H1 (cell line): ENCODE results near the gene DHX36. TPM values are rescaled to one million over a fixed set of nuclear protein-coding genes. Genes with fewer than 3 reads are reported as not detected.

Source experiments
- CTCF ChIA-PET: fragments of 300-600 bp; sonication (Branson Sonifier 250); formaldehyde crosslinking; loops from one replicate; lab custom pipeline; 2021; ENCODE audit not compliant: partially characterized antibody; lab: Charles Lee
- POLR2A ChIA-PET: fragments of 300-600 bp; sonication (Branson Sonifier 250); formaldehyde crosslinking; loops from one replicate; lab custom pipeline; 2021; ENCODE audit warnings: inconsistent platforms; ENCODE audit not compliant: partially characterized antibody; lab: Charles Lee
- DNase-seq, 2 experiments: peaks; one replicate each; pipeline versions ENCODE4 v3.0.0 to v3.0.0-alpha.2; 2010 to 2022; ENCODE audit warnings: low spot score in 2 of 2, low read depth in 1 of 2, mixed read lengths in 1 of 2
- FAIRE-seq: peaks from 2 replicates; lab custom pipeline; 2011; peaks lifted over from hg19 to GRCh38; lab: Jason Lieb, UNC
- H2AFZ ChIP-seq: 2 replicates; pipeline ENCODE4 v1.8.1; 2012; ENCODE audit warnings: low read length, inconsistent platforms
- H2AK5ac ChIP-seq: 2 replicates; pipeline ENCODE4 v1.6.1; 2013; ENCODE audit warnings: low read depth, low read length
- H2BK120ac ChIP-seq: replicated peaks from 2 replicates; pipeline ENCODE3; 2013; ENCODE audit warnings: low read depth, low read length, inconsistent platforms
- H2BK12ac ChIP-seq: 2 replicates; pipeline ENCODE4 v1.6.1; 2013; ENCODE audit warnings: low read depth, low read length
- H2BK15ac ChIP-seq: 2 replicates; pipeline ENCODE4 v1.6.1; 2013; ENCODE audit warnings: low read length
- H2BK20ac ChIP-seq: 2 replicates; pipeline ENCODE4 v1.6.1; 2013; ENCODE audit warnings: low read length
- H2BK5ac ChIP-seq: 2 replicates; pipeline ENCODE4 v1.6.1; 2013; ENCODE audit warnings: low read depth, low read length
- H3K14ac ChIP-seq: 2 replicates; pipeline ENCODE4 v1.6.1; 2013; ENCODE audit warnings: inconsistent platforms; ENCODE audit not compliant: insufficient read length
- H3K18ac ChIP-seq: 2 replicates; pipeline ENCODE4 v1.6.1; 2013; ENCODE audit warnings: low read length; ENCODE audit errors: extremely low read depth
- H3K23ac ChIP-seq: 2 replicates; pipeline ENCODE4 v1.6.1; 2013; ENCODE audit warnings: inconsistent platforms; ENCODE audit not compliant: insufficient read length
- H3K23me2 ChIP-seq: 2 replicates; pipeline ENCODE4 v1.6.1; 2013; ENCODE audit warnings: low read depth, low read length
- H3K27ac ChIP-seq: 2 replicates; pipeline ENCODE4 v1.6.1; 2011; ENCODE audit warnings: low read depth, low read length, inconsistent platforms
- H3K27me3 ChIP-seq, 4 experiments: replicated peaks in 1 of 4; 1 replicate in 1 of 4; 2 replicates in 3 of 4; pipeline versions ENCODE4 v1.6.1 to v1.8.1; 2011 to 2013; ENCODE audit warnings: low read length in 3 of 4, mild to moderate bottlenecking in 3 of 4, inconsistent platforms in 2 of 4, mixed read lengths in 2 of 4, moderate library complexity in 1 of 4; ENCODE audit not compliant: control insufficient read depth in 3 of 4, insufficient read depth in 3 of 4; ENCODE audit errors: extremely low read depth in 1 of 4
- H3K36me3 ChIP-seq, 4 experiments: 2 replicates each; pipeline versions ENCODE4 v1.6.1 to v1.8.1; 2011 to 2013; ENCODE audit warnings: mild to moderate bottlenecking in 4 of 4, low read length in 3 of 4, moderate library complexity in 2 of 4, control low read depth in 1 of 4, inconsistent platforms in 1 of 4; ENCODE audit not compliant: insufficient read depth in 4 of 4, control insufficient read depth in 2 of 4
- H3K4ac ChIP-seq: replicated peaks from 2 replicates; pipeline ENCODE3; 2013; ENCODE audit warnings: low read length, low read depth, mixed read lengths, inconsistent platforms; ENCODE audit not compliant: insufficient read length
- H3K4me1 ChIP-seq, 4 experiments: replicated peaks in 1 of 4; 1 replicate in 1 of 4; 2 replicates in 3 of 4; pipeline versions ENCODE4 v1.6.1 to v1.8.1; 2011 to 2013; ENCODE audit warnings: low read length in 3 of 4, inconsistent platforms in 2 of 4, mixed read lengths in 1 of 4; ENCODE audit not compliant: insufficient read depth in 4 of 4, control insufficient read depth in 3 of 4
- H3K4me2 ChIP-seq, 2 experiments: 2 replicates each; pipeline versions ENCODE4 v1.6.1 to v1.8.1; 2011 to 2013; ENCODE audit warnings: low read depth in 2 of 2, low read length in 2 of 2, control low read depth in 1 of 2, inconsistent platforms in 1 of 2, mild to moderate bottlenecking in 1 of 2; ENCODE audit not compliant: insufficient read depth in 1 of 2
- H3K4me3 ChIP-seq, 4 experiments: fragments of 200-600, 300-600 bp in 1 of 4; sonication (generic), shearing (Covaris generic), sonication (Bioruptor Twin) in 1 of 4; 2 replicates each; pipeline versions ENCODE4 v1.5.1 to v1.8.1; 2011 to 2016; ENCODE audit warnings: low read length in 4 of 4, low read depth in 3 of 4, control low read depth in 2 of 4, inconsistent platforms in 2 of 4, mild to moderate bottlenecking in 2 of 4, mixed read lengths in 1 of 4, moderate library complexity in 1 of 4; ENCODE audit not compliant: insufficient read depth in 2 of 4; ENCODE audit errors: extremely low read depth in 1 of 4
- H3K56ac ChIP-seq: replicated peaks from 2 replicates; pipeline ENCODE3; 2013; ENCODE audit warnings: low read depth, mild to moderate bottlenecking, mixed read lengths, low read length, inconsistent platforms; ENCODE audit not compliant: insufficient read length
- H3K79me1 ChIP-seq: 2 replicates; pipeline ENCODE4 v1.6.1; 2013; ENCODE audit warnings: low read depth, low read length, control low read depth
- H3K79me2 ChIP-seq, 2 experiments: 2 replicates each; pipeline versions ENCODE4 v1.6.1 to v1.8.1; 2012 to 2013; ENCODE audit warnings: low read length in 2 of 2, mild to moderate bottlenecking in 2 of 2, inconsistent platforms in 1 of 2; ENCODE audit not compliant: insufficient read depth in 2 of 2, control insufficient read depth in 1 of 2
- H3K9ac ChIP-seq, 4 experiments: replicated peaks in 1 of 4; 1 replicate in 1 of 4; 2 replicates in 3 of 4; pipeline versions ENCODE4 v1.6.1 to v1.8.1; 2011 to 2013; ENCODE audit warnings: low read depth in 3 of 4, low read length in 3 of 4, control low read depth in 2 of 4, mild to moderate bottlenecking in 2 of 4, moderate library complexity in 2 of 4, inconsistent platforms in 1 of 4; ENCODE audit errors: extremely low read depth in 1 of 4
- H3K9me3 ChIP-seq, 2 experiments: 2 replicates each; pipeline versions ENCODE4 v1.6.1 to v1.8.1; 2012 to 2013; ENCODE audit warnings: mild to moderate bottlenecking in 2 of 2, moderate library complexity in 2 of 2, control low read depth in 1 of 2, inconsistent platforms in 1 of 2, low read depth in 1 of 2, low read length in 1 of 2, mixed read lengths in 1 of 2; ENCODE audit not compliant: insufficient read depth in 2 of 2
- H4K20me1 ChIP-seq, 2 experiments: replicated peaks in 1 of 2; 2 replicates each; pipeline versions ENCODE3 to v1.8.1; 2011 to 2013; ENCODE audit warnings: inconsistent platforms in 2 of 2, low read length in 2 of 2, mild to moderate bottlenecking in 1 of 2; ENCODE audit not compliant: insufficient read depth in 2 of 2, control insufficient read depth in 1 of 2
- H4K5ac ChIP-seq: 2 replicates; pipeline ENCODE4 v1.6.1; 2013; ENCODE audit warnings: low read length, low read depth, mixed read lengths, inconsistent platforms; ENCODE audit not compliant: insufficient read length
- H4K8ac ChIP-seq: 2 replicates; pipeline ENCODE4 v1.8.0; 2013; ENCODE audit warnings: mild to moderate bottlenecking, moderate library complexity, low read length, inconsistent platforms; ENCODE audit not compliant: insufficient read depth; ENCODE audit errors: extremely low read depth
- H4K91ac ChIP-seq: replicated peaks from 2 replicates; pipeline ENCODE3; 2013; ENCODE audit warnings: low read length, mixed read lengths, inconsistent platforms; ENCODE audit not compliant: insufficient read length
- ASH2L ChIP-seq: fragments of 200-600, 300-600 bp; sonication (generic); IDR thresholded peaks from one replicate; pipeline ENCODE4 v1.7.1; 2017; ENCODE audit warnings: low read length
- HDAC2 ChIP-seq, 2 experiments: fragments of 300-600 bp in 1 of 2; sonication (generic) in 1 of 2; IDR thresholded peaks; 2 replicates each; pipeline ENCODE4 v1.6.1; 2011 to 2012; ENCODE audit warnings: low read depth in 2 of 2, low read length in 2 of 2, mild to moderate bottlenecking in 2 of 2, moderate library complexity in 2 of 2, borderline replicate concordance in 1 of 2, inconsistent platforms in 1 of 2
- JUN ChIP-seq: IDR thresholded peaks from 2 replicates; pipeline ENCODE4 v1.6.1; 2011; ENCODE audit warnings: low read depth, mild to moderate bottlenecking, improper control_type of control experiment, low read length
- JUND ChIP-seq: IDR thresholded peaks from 2 replicates; pipeline ENCODE4 v1.6.1; 2011; ENCODE audit warnings: mild to moderate bottlenecking, improper control_type of control experiment, low read length
- ZNF274 ChIP-seq: IDR thresholded peaks from 2 replicates; pipeline ENCODE4 v1.7.0; 2012; ENCODE audit warnings: low read length, borderline replicate concordance; ENCODE audit errors: extremely low read depth
- WGBS, 2 experiments: shearing (Covaris generic) in 1 of 2; methylation state at CpG; one replicate each; pipeline versions ENCODE4 v1.1.6 to v1.1.7; 2013 to 2015; ENCODE audit warnings: low lambda C conversion rate in 2 of 2, mixed read lengths in 2 of 2, inconsistent platforms in 1 of 2, low coverage in 1 of 2, missing lambda C conversion rate in 1 of 2; ENCODE audit not compliant: insufficient replicate concordance in 2 of 2, insufficient coverage in 1 of 2, insufficient read length in 1 of 2; ENCODE audit errors: extremely low coverage in 1 of 2, missing lambda C conversion rate in 1 of 2; 5-methylcytosine and 5-hydroxymethylcytosine counted together
- polyA plus RNA-seq, 7 experiments: library from polyadenylated mRNA; depleted of rRNA in 3 of 7; stranded (reverse) in 5 of 7; unstranded in 2 of 7; fragments of >200 nt in 5 of 7; fragments of 200-250 nt in 2 of 7; gene quantifications; 1 replicate in 5 of 7; 2 replicates in 1 of 7; 4 replicates in 1 of 7; pipeline versions ENCODE4 v1.2.1 to v1.2.3, GENCODE V29; 2011 to 2013; ENCODE audit warnings: missing spikeins in 2 of 7, mixed read lengths in 2 of 7
- total RNA-seq: library from RNA; stranded (reverse); fragmentation: NEBNext Ultra II Directional; extraction: Animal tissue kit (Norgen Biotek cat#: 25700); gene quantifications from 2 replicates; pipeline ENCODE4 v1.2.1, GENCODE V29; 2021

DHX36 gene
- total and polyA plus RNA-seq, 2 of the 8 experiments (the other 6 are each of a cell fraction or from before 2014, with no cell fraction given) = 44.9 to 131 TPM

GRCh38 chr3:154227531-154227930 lies 96.8 kb downstream of the DHX36 start:
- Histone ChIP-seq H3K27ac (no peak overlapping the region), H2BK120ac (no peak overlapping the region), H3K18ac (no peak overlapping the region), H3K9me3 (no peaks in the 10 kb centered on the region), H3K4ac (no peak overlapping the region), H4K20me1 (no peaks in the 10 kb centered on the region), H3K4me2 (no peak overlapping the region), H3K4me1 (peaks cover 0 to 5% (median 1%) of the 10 kb centered on the region in 4 experiments; a peak in 2 of 7 replicates), H3K14ac (no peak overlapping the region), H3K23ac (no peak overlapping the region), H3K56ac (no peak overlapping the region), H2AFZ (no peak overlapping the region), H4K5ac (no peak overlapping the region), H3K79me1 (no peaks in the 10 kb centered on the region), H4K91ac (no peak overlapping the region), H3K36me3 (no peaks in the 10 kb centered on the region), H3K9ac (no peak overlapping the region), H4K8ac (no peak overlapping the region), H3K23me2 (no peaks in the 10 kb centered on the region), H3K4me3 (no peak overlapping the region), H3K79me2 (no peaks in the 10 kb centered on the region), H2BK15ac (no peak overlapping the region), H2BK5ac (no peak overlapping the region), H2AK5ac (no peak overlapping the region), H2BK12ac (no peak overlapping the region), H3K27me3 (no peaks in the 10 kb centered on the region), H2BK20ac (no peak overlapping the region)
- no peak for DNase-seq
- FAIRE-seq = no peak
- POLR2A ChIA-PET = no interaction called here
- TF ChIP-seq JUN = no peak
- TF ChIP-seq JUND = no peak
- no peak for TF ChIP-seq ZNF274
- TF ChIP-seq ASH2L = no peak
- no peak for TF ChIP-seq HDAC2 (IDR thresholded peaks at IDR 0.05; ENCODE audit: borderline replicate concordance in 1 of 2, low read depth in 2 of 2, low read length in 2 of 2)
- WGBS, 2 experiments = 93% methylated on average over 3 of the region's 3 CpGs; no CpG with 5 or more reads in 1 of the 2 experiments
- CTCF ChIA-PET = interaction anchor here (5.5 kb wide), 1 partner anchor 26 kb away, joined by 31 read pairs; no protein-coding TSS in a partner anchor
